Loucy (cell line): ENCODE measurements around the gene GAPDH.
"Not testable (repeated sequence)": the region's sequence is repeated elsewhere in the genome, so short reads cannot be mapped to it uniquely, and the experiment has no call there.

ENCODE experiments used
- CTCF ChIP-seq: fragments of 200-600 bp; sonication (generic); conservative IDR thresholded peaks from 2 replicates; pipeline ENCODE4 v1.5.1; 2014; ENCODE audit warnings: mild to moderate bottlenecking, antibody characterized with exemption, low read length
- EZH2phosphoT487 ChIP-seq: fragments of 200-600 bp; IDR thresholded peaks from 2 replicates; pipeline ENCODE4 v1.6.1; 2018; ENCODE audit warnings: antibody characterized with exemption, mild to moderate bottlenecking, moderate library complexity, borderline replicate concordance

GRCh38 chr12:6497291-6497690 is 37.0 kb upstream of the GAPDH start:
- not testable (repeated sequence) for TF ChIP-seq CTCF, EZH2phosphoT487
